ENCODE measurements around the gene MUS81. TPM values are rescaled to one million over a fixed set of nuclear protein-coding genes. Genes with fewer than 3 reads are reported as not detected.

The MUS81 gene
- total and polyA plus RNA-seq, 2 of the 13 experiments (the other 11 are each of a cell fraction or from before 2014, with no cell fraction given): 25.6 to 30.2 TPM

DNA sequence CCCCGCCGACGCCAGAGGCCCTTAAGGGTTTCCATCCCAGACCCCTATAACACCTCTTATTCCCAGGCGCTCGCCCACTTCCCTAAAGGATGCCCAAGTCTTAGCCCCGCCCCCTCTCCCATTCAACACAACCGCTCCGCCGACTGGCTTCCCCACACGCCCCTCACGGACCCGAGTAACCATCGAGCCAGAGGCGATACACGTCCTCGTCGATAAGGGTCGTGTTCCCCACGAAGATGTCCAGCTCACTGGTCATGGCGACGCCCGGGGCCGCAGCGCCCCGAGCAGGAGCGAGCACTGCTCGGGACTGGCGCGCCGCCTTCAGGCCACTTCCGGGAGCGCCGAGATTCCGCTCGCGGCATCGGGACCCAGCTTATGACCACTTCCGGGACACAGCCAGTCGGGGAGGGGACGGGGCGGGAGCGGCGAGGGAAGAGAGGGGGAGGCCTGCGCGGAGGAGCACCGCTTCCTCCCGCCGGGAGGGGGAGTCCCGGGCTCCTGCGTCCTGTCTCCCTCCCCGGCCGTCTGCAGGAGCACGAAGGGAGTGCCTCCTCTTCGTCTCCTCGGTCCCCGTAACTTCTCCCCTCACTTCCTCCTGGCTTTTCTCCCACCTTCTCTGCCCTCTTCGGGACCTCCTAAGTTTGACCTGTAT is 28.1 kb downstream of the MUS81 start, which contains the start of gene FIBP:
Gene FIBP, minus strand, starts transcription at position 309 of the 652 bp plus-strand sequence. Its CDS starts 53 bp downstream, at position 256.
- H3K36me3 ChIP-seq (replicated peaks in 1 of 2; ENCODE audit: control insufficient read depth in 1 of 2, insufficient read depth in 2 of 2, low read length in 2 of 2): peaks cover 4 to 16% of the 10 kb centered on the region in 2 experiments; a peak in 4 of 5 replicates
- no TSS peak for BruUV-seq (replicated peaks)
- H3K4me2 ChIP-seq (ENCODE audit: low read depth, low read length): peak within 1 kb of the TSS; percentile 99
- H2AFZ ChIP-seq (ENCODE audit: low read length): peak within 1 kb of the TSS; percentile 85
- ChIA-PET POLR2A (interaction anchor here (0.6 to 7.6 kb wide), 31 partner anchors 8 to 249 kb away, joined by 3 to 95 read pairs (median 5); partner anchors contain the start of genes BANF1, C11orf68, CFL1 and EFEMP2), CTCF (ENCODE audit: low intra/inter-chr PET ratio, low total read pairs) (interaction anchor here (1.1 to 6.9 kb wide), 5 partner anchors 11 to 143 kb away, joined by 3 to 63 read pairs (median 4); no protein-coding TSS in a partner anchor)
- H3K9me3 ChIP-seq (ENCODE audit: low read length): no peaks in the 10 kb centered on the region
- H3K4me1 ChIP-seq (ENCODE audit: insufficient read depth, low read length): peaks cover 72% of the 10 kb centered on the region
- in situ Hi-C loops (cut with HindIII; ENCODE audit: extremely low pct_ligation_motif_present, low pct_unique_long_range_greater_than_20kb): no loop called here
- WGBS (ENCODE audit: low lambda C conversion rate): 1% methylated on average over 18 of the region's 57 CpGs
- intact Hi-C loops (cut with micrococcal nuclease; ENCODE audit: unreplicated experiment): loop anchor here (1.0 to 5.0 kb wide), 4 partner anchors 29 to 101 kb away; partner anchors contain the start of genes CFL1 and SART1
- peak within 1 kb of the TSS; percentile 58 for H3K27ac ChIP-seq (ENCODE audit: extremely low read length, insufficient read depth, low read length)
- peak; percentile 90 for DNase-seq (ENCODE audit: low spot score)
- FAIRE-seq: peak; percentile 70
- no peaks in the 10 kb centered on the region for H4K20me1 ChIP-seq (ENCODE audit: insufficient read depth, low read length)
- no peaks in the 10 kb centered on the region; a peak in 1 of 5 replicates for H3K27me3 ChIP-seq (ENCODE audit: control insufficient read depth in 1 of 2, insufficient read depth in 2 of 2, low read length in 2 of 2)
- H3K9ac ChIP-seq (ENCODE audit: insufficient read depth, low read depth, low read length): peak within 1 kb of the TSS; percentile 70
- ATAC-seq: peak; percentile 74
- H3K4me3 ChIP-seq (replicated peaks in 1 of 3; ENCODE audit: insufficient read depth in 1 of 3, low read depth in 2 of 3, low read length in 3 of 3): peak within 1 kb of the TSS; percentile 74 to 91 (median 87)
- peaks cover 5% of the 10 kb centered on the region for H3K79me2 ChIP-seq (ENCODE audit: insufficient read depth, low read length)
- TF ChIP-seq PAWR (CRISPR knock-in tag; IDR thresholded peaks at IDR 0.05; ENCODE audit: borderline replicate concordance) (no peak), GABPA (IDR thresholded peaks at IDR 0.05; ENCODE audit: low read depth, low read length) (no peak), GABPA (CRISPR knock-in tag; IDR thresholded peaks at IDR 0.05; ENCODE audit: low read depth) (peak; percentile 93), ZNF841 (CRISPR knock-in tag; IDR thresholded peaks at IDR 0.05; ENCODE audit: borderline replicate concordance) (no peak), SNAI1 (CRISPR knock-in tag; IDR thresholded peaks at IDR 0.05; ENCODE audit: borderline replicate concordance) (no peak), GABPB1 (CRISPR knock-in tag; IDR thresholded peaks at IDR 0.05) (peak; percentile 97), ZFX (CRISPR knock-in tag; IDR thresholded peaks at IDR 0.05; ENCODE audit: low read depth) (peak; percentile 71), REXO4 (CRISPR knock-in tag; IDR thresholded peaks at IDR 0.05; ENCODE audit: borderline replicate concordance) (no peak), SETDB1 (CRISPR knock-in tag; IDR thresholded peaks at IDR 0.05; ENCODE audit: borderline replicate concordance) (no peak), SKIL (CRISPR knock-in tag; IDR thresholded peaks at IDR 0.05; ENCODE audit: borderline replicate concordance) (no peak; the same call in 1 of the 2 replicates), ZBTB38 (CRISPR knock-in tag; IDR thresholded peaks at IDR 0.05) (no peak; the same call in 1 of the 2 replicates), ZFY (CRISPR knock-in tag; IDR thresholded peaks at IDR 0.05) (peak; percentile 66; the same call in 1 of the 2 replicates), ZNF263 (CRISPR knock-in tag; IDR thresholded peaks at IDR 0.05) (peak; percentile 96), IKZF1 (IDR thresholded peaks at IDR 0.05) (no peak), BCL6 (CRISPR knock-in tag; IDR thresholded peaks at IDR 0.05) (peak; percentile 35; the same call in 1 of the 2 replicates)
- TF ChIP-seq, protein P1, sequence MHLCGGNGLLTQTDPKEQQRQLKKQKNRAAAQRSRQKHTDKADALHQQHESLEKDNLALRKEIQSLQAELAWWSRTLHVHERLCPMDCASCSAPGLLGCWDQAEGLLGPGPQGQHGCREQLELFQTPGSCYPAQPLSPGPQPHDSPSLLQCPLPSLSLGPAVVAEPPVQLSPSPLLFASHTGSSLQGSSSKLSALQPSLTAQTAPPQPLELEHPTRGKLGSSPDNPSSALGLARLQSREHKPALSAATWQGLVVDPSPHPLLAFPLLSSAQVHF (CRISPR knock-in tag; IDR thresholded peaks at IDR 0.05): 0 out of 2 replicates have a peak, but pooled peaks have one; percentile 24
- TF ChIP-seq, protein P2, sequence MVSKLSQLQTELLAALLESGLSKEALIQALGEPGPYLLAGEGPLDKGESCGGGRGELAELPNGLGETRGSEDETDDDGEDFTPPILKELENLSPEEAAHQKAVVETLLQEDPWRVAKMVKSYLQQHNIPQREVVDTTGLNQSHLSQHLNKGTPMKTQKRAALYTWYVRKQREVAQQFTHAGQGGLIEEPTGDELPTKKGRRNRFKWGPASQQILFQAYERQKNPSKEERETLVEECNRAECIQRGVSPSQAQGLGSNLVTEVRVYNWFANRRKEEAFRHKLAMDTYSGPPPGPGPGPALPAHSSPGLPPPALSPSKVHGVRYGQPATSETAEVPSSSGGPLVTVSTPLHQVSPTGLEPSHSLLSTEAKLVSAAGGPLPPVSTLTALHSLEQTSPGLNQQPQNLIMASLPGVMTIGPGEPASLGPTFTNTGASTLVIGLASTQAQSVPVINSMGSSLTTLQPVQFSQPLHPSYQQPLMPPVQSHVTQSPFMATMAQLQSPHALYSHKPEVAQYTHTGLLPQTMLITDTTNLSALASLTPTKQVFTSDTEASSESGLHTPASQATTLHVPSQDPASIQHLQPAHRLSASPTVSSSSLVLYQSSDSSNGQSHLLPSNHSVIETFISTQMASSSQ (IDR thresholded peaks at IDR 0.05; ENCODE audit: low read depth): no peak
- TF ChIP-seq, protein P2 (CRISPR knock-in tag; IDR thresholded peaks at IDR 0.05; ENCODE audit: borderline replicate concordance): no peak

Measured in HepG2 (cell line).